Fibroblast of pulmonary artery (primary cell): ENCODE results near the gene MSX1.

ENCODE experiments used
- DNase-seq: peaks from one replicate; pipeline ENCODE4 v3.0.0-alpha.2; 2010; ENCODE audit warnings: low read depth
- H3K4me3 ChIP-seq: replicated peaks from 2 replicates; pipeline ENCODE4 v1.5.1; 2011; ENCODE audit warnings: low read depth, mild to moderate bottlenecking, control low read depth, low read length, moderate library complexity
- CTCF ChIP-seq: IDR thresholded peaks from 2 replicates; pipeline ENCODE4 v1.5.1; 2011; ENCODE audit warnings: mild to moderate bottlenecking, control low read depth, low read length, inconsistent platforms; ENCODE audit errors: missing control alignments

Gene MSX1

GRCh38 chr4:4912155-4912554 is 52.7 kb downstream of the MSX1 start:
- H3K4me3 ChIP-seq, result no peak overlapping the region
- DNase-seq, result no peak
- TF ChIP-seq CTCF, result no peak

DNA sequence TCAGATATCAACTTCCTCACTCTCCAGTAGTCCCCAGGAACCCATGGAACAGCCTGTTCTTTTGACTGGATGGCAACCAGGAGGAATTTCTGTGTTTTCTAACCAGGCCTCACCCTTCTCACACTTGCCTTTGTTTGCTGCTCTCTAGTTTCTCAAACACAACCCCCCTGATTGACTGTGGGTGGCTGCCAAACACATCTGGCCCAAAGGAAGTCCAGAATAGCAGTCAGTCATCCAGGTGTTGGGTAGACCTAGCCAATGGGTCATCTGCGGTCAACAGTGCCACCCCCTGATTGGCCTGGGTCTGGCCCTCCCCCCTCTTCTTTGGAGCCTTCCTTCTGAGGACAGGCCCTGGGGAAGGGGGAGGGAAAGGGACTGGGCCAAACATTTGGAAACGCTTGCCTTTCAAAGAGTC is 53.7 kb downstream of the MSX1 start:
- no peak overlapping the region for H3K4me3 ChIP-seq
- DNase-seq, result no peak
- TF ChIP-seq CTCF, result no peak
